ENCODE measurements around the gene TBX10.

GRCh38 chr11:67617243-67617953, 22.2 kb downstream of the TBX10 start:
- TF ChIP-seq YY1 (IDR thresholded peaks at IDR 0.05; ENCODE audit: insufficient read depth, insufficient read length): no peak
- TF ChIP-seq SUZ12 (IDR thresholded peaks at IDR 0.05; ENCODE audit: extremely low read depth, insufficient read depth, insufficient read length): no peak

Measured in NT2/D1 (cell line).